H1 (cell line): Measurements from ENCODE around the gene COL9A2. TPM values are rescaled to one million over a fixed set of nuclear protein-coding genes. Genes with fewer than 3 reads are reported as not detected.

Experiments
- CBX8 ChIP-seq: fragments of 300-800, 300-1000 bp; sonication (generic); IDR thresholded peaks from 2 replicates; pipeline ENCODE4 v1.7.1; 2016; ENCODE audit warnings: low read depth, low read length, borderline replicate concordance
- CHD2 ChIP-seq: IDR thresholded peaks from 2 replicates; pipeline ENCODE4 v1.6.1; 2012; ENCODE audit warnings: low read length, improper control_type of control experiment
- FOSL1 ChIP-seq: IDR thresholded peaks from 2 replicates; pipeline ENCODE4 v1.6.1; 2011; ENCODE audit warnings: mild to moderate bottlenecking, low read depth, low read length, moderate library complexity; ENCODE audit not compliant: insufficient read depth
- KDM1A ChIP-seq: fragments of 200-600, 300-600 bp; sonication (generic); IDR thresholded peaks from 2 replicates; pipeline ENCODE4 v1.7.1; 2016; ENCODE audit warnings: mild to moderate bottlenecking, low read length, borderline replicate concordance
- MAFK ChIP-seq: IDR thresholded peaks from 2 replicates; pipeline ENCODE4 v1.6.1; 2012; ENCODE audit warnings: low read depth, mild to moderate bottlenecking, improper control_type of control experiment, low read length
- NRF1 ChIP-seq: IDR thresholded peaks from 2 replicates; pipeline ENCODE4 v1.6.1; 2011; ENCODE audit warnings: mild to moderate bottlenecking, low read depth, low read length, improper control_type of control experiment
- PHF8 ChIP-seq: fragments of 200-600 bp; sonication (generic); conservative IDR thresholded peaks from 2 replicates; pipeline ENCODE4 v1.7.1; 2012; ENCODE audit warnings: low read depth, mild to moderate bottlenecking, inconsistent platforms, low read length, moderate library complexity
- TAF1 ChIP-seq: IDR thresholded peaks from 2 replicates; pipeline ENCODE4 v1.6.1; 2011; ENCODE audit warnings: mild to moderate bottlenecking, low read depth, low read length
- ZNF274 ChIP-seq: IDR thresholded peaks from 2 replicates; pipeline ENCODE4 v1.7.0; 2012; ENCODE audit warnings: low read length, borderline replicate concordance; ENCODE audit errors: extremely low read depth
- polyA plus RNA-seq, 7 experiments: library from polyadenylated mRNA; depleted of rRNA in 3 of 7; stranded (reverse) in 5 of 7; unstranded in 2 of 7; fragments of >200 nt in 5 of 7; fragments of 200-250 nt in 2 of 7; gene quantifications; 1 replicate in 5 of 7; 2 replicates in 1 of 7; 4 replicates in 1 of 7; pipeline versions ENCODE4 v1.2.1 to v1.2.3, GENCODE V29; 2011 to 2013; ENCODE audit warnings: missing spikeins in 2 of 7, mixed read lengths in 2 of 7
- total RNA-seq: library from RNA; stranded (reverse); fragmentation: NEBNext Ultra II Directional; extraction: Animal tissue kit (Norgen Biotek cat#: 25700); gene quantifications from 2 replicates; pipeline ENCODE4 v1.2.1, GENCODE V29; 2021

The COL9A2 gene
- total and polyA plus RNA-seq, 2 of the 8 experiments (the other 6 are each of a cell fraction or from before 2014, with no cell fraction given), result 3.2 to 3.3 TPM

- TF ChIP-seq TAF1, result no peak
- no peak for TF ChIP-seq NRF1
- TF ChIP-seq FOSL1, result no peak
- no peak for TF ChIP-seq MAFK
- TF ChIP-seq CHD2, result no peak
- no peak for TF ChIP-seq KDM1A
- TF ChIP-seq PHF8, result no peak
- TF ChIP-seq CBX8, result no peak
- no peak for TF ChIP-seq ZNF274
Observed at GRCh38 chr1:40299366-40300248, 17.5 kb downstream of the COL9A2 start (continued).
